Effector memory CD8-positive, alpha-beta T cell (primary cell): ENCODE data around the gene TXLNB.

Experiments
- ATAC-seq: fragments of 150-1000 bp; cut with Tn5 transposase; replicated peaks from 2 replicates; pipeline ENCODE4 v1.10.0; 2021; ENCODE audit warnings: mild to moderate bottlenecking, moderate library complexity
- DNase-seq, 3 experiments: peaks; one replicate each; pipeline ENCODE4 v3.0.0; 2021
- H3K27ac Mint-ChIP-seq, 2 donors: one replicate each; pipeline ENCODE4 v1.8.0; 2022; ENCODE audit warnings: mild to moderate bottlenecking in 2 of 2, mixed read lengths in 2 of 2, moderate library complexity in 2 of 2
- H3K27me3 Mint-ChIP-seq, 2 donors: one replicate each; pipeline ENCODE4 v1.8.0; 2022; ENCODE audit warnings: mixed read lengths in 2 of 2
- H3K36me3 Mint-ChIP-seq: one replicate; pipeline ENCODE4 v1.8.0; 2022; ENCODE audit warnings: mild to moderate bottlenecking, moderate library complexity, mixed read lengths; ENCODE audit not compliant: insufficient read depth
- H3K4me1 Mint-ChIP-seq, 2 donors: one replicate each; pipeline ENCODE4 v1.8.0; 2022; ENCODE audit warnings: low read depth in 2 of 2, mixed read lengths in 2 of 2
- H3K4me3 Mint-ChIP-seq, 2 donors: one replicate each; pipeline ENCODE4 v1.8.0; 2022; ENCODE audit warnings: mild to moderate bottlenecking in 2 of 2, mixed read lengths in 2 of 2, moderate library complexity in 2 of 2
- H3K9me3 Mint-ChIP-seq, 2 donors: one replicate each; pipeline ENCODE4 v1.8.0; 2022; ENCODE audit warnings: mixed read lengths in 2 of 2
- total RNA-seq, 9 experiments: gene quantifications; one replicate each; lab custom pipeline; 2026; lab: John Stamatoyannopoulos, UW

The TXLNB gene
- total RNA-seq = 0 to 1.7 (median 0.46) reads per million in 9 experiments

GRCh38 chr6:139291813-139292619, at the start of gene TXLNB:
Gene TXLNB (minus strand): TSS chr6:139291998. CDS start chr6:139288899, 3,099 bp downstream.
- Mint-ChIP-seq H3K36me3 (peaks cover 18% of the 10 kb centered on the region), H3K27ac (peak within 1 kb of the TSS; percentile 95 to 96), H3K9me3 (no peaks in the 10 kb centered on the region), H3K4me3 (peak within 1 kb of the TSS; percentile 73 to 80), H3K27me3 (no peaks in the 10 kb centered on the region), H3K4me1 (peaks cover 37 to 44% of the 10 kb centered on the region in 2 donors)
- ATAC-seq = peak; percentile 87
- peak; percentile 67 to 75 (median 71) for DNase-seq

GRCh38 chr6:139341060-139341459, 49.3 kb upstream of the TXLNB start:
- H3K36me3 Mint-ChIP-seq = no peaks in the 10 kb centered on the region
- no peaks in the 10 kb centered on the region for H3K27me3 Mint-ChIP-seq
- H3K4me3 Mint-ChIP-seq = no peak overlapping the region

GRCh38 chr6:139338795-139339194, 47.0 kb upstream of the TXLNB start:
- no peak for ATAC-seq
- H3K36me3 Mint-ChIP-seq = no peaks in the 10 kb centered on the region
- no peak overlapping the region for H3K4me3 Mint-ChIP-seq
- H3K9me3 Mint-ChIP-seq = no peaks in the 10 kb centered on the region
- DNase-seq = no peak
- H3K27ac Mint-ChIP-seq = no peak overlapping the region
- H3K4me1 Mint-ChIP-seq = peaks cover 8 to 9% of the 10 kb centered on the region in 2 donors
- H3K27me3 Mint-ChIP-seq = no peaks in the 10 kb centered on the region

More at GRCh38 chr6:139341060-139341459, 49.3 kb upstream of the TXLNB start:
- Mint-ChIP-seq H3K4me1 (peaks cover 11 to 13% of the 10 kb centered on the region in 2 donors), H3K27ac (no peak overlapping the region), H3K9me3 (no peaks in the 10 kb centered on the region)
- no peak for ATAC-seq
- DNase-seq = no peak

- H3K9me3 Mint-ChIP-seq = no peaks in the 10 kb centered on the region
- H3K27me3 Mint-ChIP-seq = no peaks in the 10 kb centered on the region
- ATAC-seq (no peak), DNase-seq (no peak)
- peaks cover 3 to 4% of the 10 kb centered on the region in 2 donors for H3K4me1 Mint-ChIP-seq
- no peak overlapping the region for H3K4me3 Mint-ChIP-seq
- peak overlapping the region in 1 of 2 donors; percentile 29 for H3K27ac Mint-ChIP-seq
- H3K36me3 Mint-ChIP-seq = no peaks in the 10 kb centered on the region
Observed at GRCh38 chr6:139337830-139338229, 46.0 kb upstream of the TXLNB start.

GRCh38 chr6:139337001-139337400, 45.2 kb upstream of the TXLNB start:
- Mint-ChIP-seq H3K4me3 (no peak overlapping the region), H3K9me3 (no peaks in the 10 kb centered on the region), H3K27me3 (no peaks in the 10 kb centered on the region), H3K27ac (peak overlapping the region in 1 of 2 donors; percentile 21), H3K36me3 (no peaks in the 10 kb centered on the region), H3K4me1 (no peaks in the 10 kb centered on the region)
- no peak for ATAC-seq
- no peak for DNase-seq

GRCh38 chr6:139336488-139336887, 44.7 kb upstream of the TXLNB start:
- no peak for DNase-seq
- peak overlapping the region in 1 of 2 donors; percentile 21 for H3K27ac Mint-ChIP-seq
- H3K4me1 Mint-ChIP-seq = no peaks in the 10 kb centered on the region
- no peaks in the 10 kb centered on the region for H3K36me3 Mint-ChIP-seq
- H3K27me3 Mint-ChIP-seq = no peaks in the 10 kb centered on the region
- no peak overlapping the region for H3K4me3 Mint-ChIP-seq
- no peaks in the 10 kb centered on the region for H3K9me3 Mint-ChIP-seq
- ATAC-seq = no peak

GRCh38 chr6:139335447-139336210, 43.8 kb upstream of the TXLNB start:
- no peak overlapping the region for H3K27ac Mint-ChIP-seq
- no peaks in the 10 kb centered on the region for H3K27me3 Mint-ChIP-seq
- no peaks in the 10 kb centered on the region for H3K9me3 Mint-ChIP-seq
- no peak for DNase-seq
- no peak for ATAC-seq
- H3K4me3 Mint-ChIP-seq = no peak overlapping the region
- no peaks in the 10 kb centered on the region for H3K36me3 Mint-ChIP-seq
- no peaks in the 10 kb centered on the region for H3K4me1 Mint-ChIP-seq

GRCh38 chr6:139334806-139335446, 43.1 kb upstream of the TXLNB start:
- H3K4me1 Mint-ChIP-seq = no peaks in the 10 kb centered on the region
- H3K9me3 Mint-ChIP-seq = no peaks in the 10 kb centered on the region
- no peaks in the 10 kb centered on the region for H3K27me3 Mint-ChIP-seq
- ATAC-seq = no peak
- H3K36me3 Mint-ChIP-seq = no peaks in the 10 kb centered on the region
- H3K4me3 Mint-ChIP-seq = no peak overlapping the region
- DNase-seq = no peak
- H3K27ac Mint-ChIP-seq = no peak overlapping the region

GRCh38 chr6:139330826-139331500, 39.2 kb upstream of the TXLNB start:
- Mint-ChIP-seq H3K9me3 (no peaks in the 10 kb centered on the region), H3K27ac (no peak overlapping the region), H3K4me1 (peaks cover 5 to 6% of the 10 kb centered on the region in 2 donors), H3K4me3 (no peak overlapping the region), H3K36me3 (no peaks in the 10 kb centered on the region), H3K27me3 (no peaks in the 10 kb centered on the region)
- no peak for DNase-seq
- no peak for ATAC-seq

- DNase-seq (no peak), ATAC-seq (no peak)
- peaks cover 2% of the 10 kb centered on the region for H3K36me3 Mint-ChIP-seq
- H3K27ac Mint-ChIP-seq = no peak overlapping the region
- H3K4me3 Mint-ChIP-seq = no peak overlapping the region
- peaks cover 9% of the 10 kb centered on the region in 2 donors for H3K4me1 Mint-ChIP-seq
- H3K9me3 Mint-ChIP-seq = no peaks in the 10 kb centered on the region
- H3K27me3 Mint-ChIP-seq = no peaks in the 10 kb centered on the region
Observed at GRCh38 chr6:139330306-139330705, 38.5 kb upstream of the TXLNB start.

GRCh38 chr6:139329224-139329623, 37.4 kb upstream of the TXLNB start:
- no peaks in the 10 kb centered on the region for H3K9me3 Mint-ChIP-seq
- DNase-seq = no peak
- peaks cover 11 to 12% of the 10 kb centered on the region in 2 donors for H3K4me1 Mint-ChIP-seq
- no peaks in the 10 kb centered on the region for H3K27me3 Mint-ChIP-seq
- no peak for ATAC-seq
- no peak overlapping the region for H3K4me3 Mint-ChIP-seq
- H3K36me3 Mint-ChIP-seq = peaks cover 2% of the 10 kb centered on the region
- H3K27ac Mint-ChIP-seq = no peak overlapping the region

- Mint-ChIP-seq H3K9me3 (peaks cover 0 to 9% of the 10 kb centered on the region in 2 donors), H3K27ac (no peak overlapping the region), H3K4me3 (no peak overlapping the region), H3K27me3 (no peaks in the 10 kb centered on the region), H3K36me3 (peaks cover 14% of the 10 kb centered on the region), H3K4me1 (peaks cover 25 to 29% of the 10 kb centered on the region in 2 donors)
- ATAC-seq (no peak), DNase-seq (no peak)
Observed at GRCh38 chr6:139327038-139327437, 35.2 kb upstream of the TXLNB start.

- ATAC-seq (no peak), DNase-seq (no peak)
- H3K9me3 Mint-ChIP-seq = peaks cover 0 to 9% of the 10 kb centered on the region in 2 donors
- H3K4me1 Mint-ChIP-seq = peaks cover 25 to 29% of the 10 kb centered on the region in 2 donors
- H3K27ac Mint-ChIP-seq = peak overlapping the region; percentile 99
- no peaks in the 10 kb centered on the region for H3K27me3 Mint-ChIP-seq
- H3K4me3 Mint-ChIP-seq = peak overlapping the region in 1 of 2 donors; percentile 33
- peaks cover 14% of the 10 kb centered on the region for H3K36me3 Mint-ChIP-seq
Observed at GRCh38 chr6:139325686-139326085, 33.9 kb upstream of the TXLNB start.
